Muscle layer of colon (tissue), 2 donors: ENCODE data around the gene YJU2.
"Not testable (repeated sequence)": the region's sequence is repeated elsewhere in the genome, so short reads cannot be mapped to it uniquely, and the experiment has no call there.

Experiments used
- H3K27ac ChIP-seq: one replicate; pipeline ENCODE4 v1.7.0; 2013; ENCODE audit warnings: low read depth, mild to moderate bottlenecking, low read length, moderate library complexity
- H3K27me3 ChIP-seq, 2 donors: one replicate each; pipeline ENCODE4 v1.7.0; 2013; ENCODE audit warnings: low read length in 2 of 2, mild to moderate bottlenecking in 2 of 2; ENCODE audit not compliant: insufficient read depth in 2 of 2, control insufficient read depth in 1 of 2
- H3K36me3 ChIP-seq: one replicate; pipeline ENCODE4 v1.7.0; 2013; ENCODE audit warnings: mild to moderate bottlenecking, low read length; ENCODE audit not compliant: insufficient read depth
- H3K4me1 ChIP-seq: one replicate; pipeline ENCODE4 v1.7.0; 2013; ENCODE audit warnings: mild to moderate bottlenecking, low read length; ENCODE audit not compliant: insufficient read depth
- H3K4me3 ChIP-seq, 2 donors: one replicate each; pipeline ENCODE4 v1.7.0; 2013; ENCODE audit warnings: low read length in 2 of 2, low read depth in 1 of 2, mild to moderate bottlenecking in 1 of 2, moderate library complexity in 1 of 2
- H3K9ac ChIP-seq: one replicate; pipeline ENCODE4 v1.7.0; 2013; ENCODE audit warnings: low read length
- H3K9me3 ChIP-seq: one replicate; pipeline ENCODE4 v1.7.0; 2013; ENCODE audit warnings: mild to moderate bottlenecking, low read length
- donor health status: abdominal sarcoma.
- donor health status: Adenocarcinoma of cecum.

Gene YJU2

GRCh38 chr19:4213116-4213515 lies 33.8 kb upstream of the YJU2 start:
- Histone ChIP-seq H3K9ac (no peak overlapping the region), H3K9me3 (no peaks in the 10 kb centered on the region), H3K4me1 (no peaks in the 10 kb centered on the region), H3K4me3 (no peak overlapping the region), H3K27ac (no peak overlapping the region), H3K27me3 (peaks cover 0 to 14% of the 10 kb centered on the region in 2 donors), H3K36me3 (no peaks in the 10 kb centered on the region)

- no peaks in the 10 kb centered on the region for H3K9me3 ChIP-seq
- H3K27me3 ChIP-seq: no peaks in the 10 kb centered on the region
- no peaks in the 10 kb centered on the region for H3K4me1 ChIP-seq
- H3K36me3 ChIP-seq: no peaks in the 10 kb centered on the region
- H3K9ac ChIP-seq: no peak overlapping the region
- no peak overlapping the region for H3K4me3 ChIP-seq
- H3K27ac ChIP-seq: no peak overlapping the region
Measured at GRCh38 chr19:4215807-4216206, 31.1 kb upstream of the YJU2 start.

- Histone ChIP-seq H3K27ac (no peak overlapping the region), H3K9me3 (no peaks in the 10 kb centered on the region), H3K4me1 (no peaks in the 10 kb centered on the region), H3K9ac (no peak overlapping the region), H3K4me3 (no peak overlapping the region), H3K27me3 (no peaks in the 10 kb centered on the region), H3K36me3 (no peaks in the 10 kb centered on the region)
Measured at GRCh38 chr19:4216846-4217245, 30.0 kb upstream of the YJU2 start.

GRCh38 chr19:4217429-4218264 lies 29.2 kb upstream of the YJU2 start:
- H3K36me3 ChIP-seq: no peaks in the 10 kb centered on the region
- H3K4me1 ChIP-seq: no peaks in the 10 kb centered on the region
- H3K27ac ChIP-seq: no peak overlapping the region

GRCh38 chr19:4218523-4218922 lies 28.4 kb upstream of the YJU2 start:
- not testable (repeated sequence) for H3K27me3 ChIP-seq, H3K4me3 ChIP-seq, H3K4me1 ChIP-seq, H3K27ac ChIP-seq, H3K36me3 ChIP-seq, H3K9ac ChIP-seq, H3K9me3 ChIP-seq

More at GRCh38 chr19:4217429-4218264, 29.2 kb upstream of the YJU2 start:
- H3K9me3 ChIP-seq: no peaks in the 10 kb centered on the region
- no peaks in the 10 kb centered on the region for H3K27me3 ChIP-seq
- no peak overlapping the region for H3K4me3 ChIP-seq
- H3K9ac ChIP-seq: no peak overlapping the region

- H3K4me1 ChIP-seq: no peaks in the 10 kb centered on the region
- H3K36me3 ChIP-seq: no peaks in the 10 kb centered on the region
- no peak overlapping the region for H3K9ac ChIP-seq
- H3K27me3 ChIP-seq: no peaks in the 10 kb centered on the region
- H3K4me3 ChIP-seq: no peak overlapping the region
- H3K9me3 ChIP-seq: no peaks in the 10 kb centered on the region
- H3K27ac ChIP-seq: no peak overlapping the region
Measured at GRCh38 chr19:4220188-4220587, 26.7 kb upstream of the YJU2 start.

- no peaks in the 10 kb centered on the region for H3K9me3 ChIP-seq
- no peak overlapping the region for H3K4me3 ChIP-seq
- H3K36me3 ChIP-seq: no peaks in the 10 kb centered on the region
- peaks cover 4 to 17% of the 10 kb centered on the region in 2 donors for H3K27me3 ChIP-seq
- no peak overlapping the region for H3K9ac ChIP-seq
- no peaks in the 10 kb centered on the region for H3K4me1 ChIP-seq
- no peak overlapping the region for H3K27ac ChIP-seq
Measured at GRCh38 chr19:4224470-4224869, 22.4 kb upstream of the YJU2 start.

GRCh38 chr19:4225885-4226284 lies 21.0 kb upstream of the YJU2 start:
- Histone ChIP-seq H3K9me3 (no peaks in the 10 kb centered on the region), H3K9ac (no peak overlapping the region), H3K27ac (no peak overlapping the region), H3K36me3 (no peaks in the 10 kb centered on the region), H3K4me1 (no peaks in the 10 kb centered on the region), H3K4me3 (no peak overlapping the region), H3K27me3 (peaks cover 4 to 28% of the 10 kb centered on the region in 2 donors)

- Histone ChIP-seq H3K4me1 (no peaks in the 10 kb centered on the region), H3K9me3 (no peaks in the 10 kb centered on the region), H3K27me3 (peaks cover 4 to 39% of the 10 kb centered on the region in 2 donors), H3K27ac (no peak overlapping the region), H3K4me3 (no peak overlapping the region), H3K9ac (no peak overlapping the region), H3K36me3 (no peaks in the 10 kb centered on the region)
Measured at GRCh38 chr19:4227771-4228170, 19.1 kb upstream of the YJU2 start.

- no peaks in the 10 kb centered on the region for H3K36me3 ChIP-seq
- H3K27ac ChIP-seq: no peak overlapping the region
- H3K4me1 ChIP-seq: no peaks in the 10 kb centered on the region
- H3K27me3 ChIP-seq: peaks cover 4 to 48% of the 10 kb centered on the region in 2 donors
- no peak overlapping the region for H3K4me3 ChIP-seq
- no peaks in the 10 kb centered on the region for H3K9me3 ChIP-seq
- no peak overlapping the region for H3K9ac ChIP-seq
Measured at GRCh38 chr19:4228765-4229178, 18.1 kb upstream of the YJU2 start.

- peaks cover 4 to 48% of the 10 kb centered on the region in 2 donors for H3K27me3 ChIP-seq
- no peaks in the 10 kb centered on the region for H3K4me1 ChIP-seq
- no peak within 1 kb of the TSS for H3K27ac ChIP-seq
- no peak within 1 kb of the TSS for H3K9ac ChIP-seq
- H3K36me3 ChIP-seq: no peaks in the 10 kb centered on the region
- H3K9me3 ChIP-seq: no peaks in the 10 kb centered on the region
- no peak within 1 kb of the TSS for H3K4me3 ChIP-seq
Measured at GRCh38 chr19:4229179-4229931, 17.5 kb upstream of the YJU2 start, which contains the start of gene EBI3. EBI3 (plus strand) TSS chr19:4229523; CDS start chr19:4229551, 28 bp downstream.
